DND-41 (cell line): ENCODE measurements around the gene ALKAL2.

ENCODE experiments used
- ATAC-seq: fragments of 200-7000 bp; cut with Tn5 transposase; 3 replicates; pipeline ENCODE4 v1.9.1; 2021; ENCODE audit warnings: low read depth; ENCODE audit not compliant: insufficient read depth
- DNase-seq: peaks from one replicate; pipeline ENCODE4 v3.0.0-alpha.2; 2020
- H2AFZ ChIP-seq: 2 replicates; pipeline ENCODE4 v1.6.0; 2012; ENCODE audit warnings: low read depth, low read length
- H3K27ac ChIP-seq: 2 replicates; pipeline ENCODE4 v1.5.1; 2012; ENCODE audit warnings: low read length, inconsistent platforms
- H3K27me3 ChIP-seq: fragments of 200-600 bp; sonication (generic); 2 replicates; pipeline ENCODE4 v1.6.0; 2012; ENCODE audit warnings: low read length, mild to moderate bottlenecking, inconsistent platforms; ENCODE audit not compliant: insufficient read depth, poor library complexity
- H3K36me3 ChIP-seq: 2 replicates; pipeline ENCODE4 v1.5.1; 2012; ENCODE audit warnings: low read length, inconsistent platforms; ENCODE audit not compliant: insufficient read depth
- H3K4me1 ChIP-seq: 2 replicates; pipeline ENCODE4 v1.5.1; 2012; ENCODE audit warnings: mild to moderate bottlenecking, low read length; ENCODE audit not compliant: insufficient read depth
- H3K4me2 ChIP-seq: 2 replicates; pipeline ENCODE4 v1.6.0; 2012; ENCODE audit warnings: mild to moderate bottlenecking, moderate library complexity, low read length, inconsistent platforms; ENCODE audit not compliant: insufficient read depth
- H3K4me3 ChIP-seq, 2 experiments: fragments of 200-600 bp in 1 of 2; shearing (Covaris generic) in 1 of 2; 2 replicates each; pipeline ENCODE4 v1.5.1; 2012 to 2016; ENCODE audit warnings: inconsistent platforms in 2 of 2, low read length in 2 of 2, mild to moderate bottlenecking in 2 of 2, low read depth in 1 of 2, moderate library complexity in 1 of 2
- H3K79me2 ChIP-seq: 2 replicates; pipeline ENCODE4 v1.6.0; 2012; ENCODE audit warnings: low read length, inconsistent platforms; ENCODE audit not compliant: insufficient read depth
- H3K9ac ChIP-seq: 2 replicates; pipeline ENCODE4 v1.6.0; 2012; ENCODE audit warnings: low read depth, mild to moderate bottlenecking, inconsistent platforms, low read length, moderate library complexity
- H3K9me3 ChIP-seq: 2 replicates; pipeline ENCODE4 v1.5.1; 2012; ENCODE audit warnings: low read length, moderate library complexity, mild to moderate bottlenecking, inconsistent platforms; ENCODE audit not compliant: insufficient read depth, severe bottlenecking
- H4K20me1 ChIP-seq: 2 replicates; pipeline ENCODE4 v1.6.0; 2012; ENCODE audit warnings: low read length; ENCODE audit not compliant: insufficient read depth
- CTCF ChIP-seq: IDR thresholded peaks from 2 replicates; pipeline ENCODE4 v1.5.1; 2012; ENCODE audit warnings: borderline replicate concordance, low read length, moderate library complexity, mild to moderate bottlenecking; ENCODE audit not compliant: poor library complexity, severe bottlenecking; ENCODE audit errors: extremely low read depth
- EZH2 ChIP-seq: IDR thresholded peaks from 3 replicates; pipeline ENCODE4 v1.6.1; 2012; ENCODE audit warnings: borderline replicate concordance, low read depth, mild to moderate bottlenecking, moderate library complexity, low read length, inconsistent platforms; ENCODE audit not compliant: severe bottlenecking

The ALKAL2 gene

GRCh38 chr2:268323-268722 is 19.6 kb downstream of the ALKAL2 start:
- Histone ChIP-seq H3K4me1 (peaks cover 43% of the 10 kb centered on the region), H3K9me3 (no peaks in the 10 kb centered on the region), H3K27ac (no peak overlapping the region), H4K20me1 (peaks cover 73% of the 10 kb centered on the region), H3K79me2 (peaks cover 96% of the 10 kb centered on the region), H2AFZ (no peak overlapping the region), H3K4me2 (peak overlapping the region; percentile 87), H3K9ac (no peak overlapping the region), H3K4me3 (no peak overlapping the region), H3K27me3 (no peaks in the 10 kb centered on the region), H3K36me3 (peaks cover 40% of the 10 kb centered on the region)
- DNase-seq (no peak), ATAC-seq (no peak)
- TF ChIP-seq EZH2 (no peak), CTCF (no peak)

DNA sequence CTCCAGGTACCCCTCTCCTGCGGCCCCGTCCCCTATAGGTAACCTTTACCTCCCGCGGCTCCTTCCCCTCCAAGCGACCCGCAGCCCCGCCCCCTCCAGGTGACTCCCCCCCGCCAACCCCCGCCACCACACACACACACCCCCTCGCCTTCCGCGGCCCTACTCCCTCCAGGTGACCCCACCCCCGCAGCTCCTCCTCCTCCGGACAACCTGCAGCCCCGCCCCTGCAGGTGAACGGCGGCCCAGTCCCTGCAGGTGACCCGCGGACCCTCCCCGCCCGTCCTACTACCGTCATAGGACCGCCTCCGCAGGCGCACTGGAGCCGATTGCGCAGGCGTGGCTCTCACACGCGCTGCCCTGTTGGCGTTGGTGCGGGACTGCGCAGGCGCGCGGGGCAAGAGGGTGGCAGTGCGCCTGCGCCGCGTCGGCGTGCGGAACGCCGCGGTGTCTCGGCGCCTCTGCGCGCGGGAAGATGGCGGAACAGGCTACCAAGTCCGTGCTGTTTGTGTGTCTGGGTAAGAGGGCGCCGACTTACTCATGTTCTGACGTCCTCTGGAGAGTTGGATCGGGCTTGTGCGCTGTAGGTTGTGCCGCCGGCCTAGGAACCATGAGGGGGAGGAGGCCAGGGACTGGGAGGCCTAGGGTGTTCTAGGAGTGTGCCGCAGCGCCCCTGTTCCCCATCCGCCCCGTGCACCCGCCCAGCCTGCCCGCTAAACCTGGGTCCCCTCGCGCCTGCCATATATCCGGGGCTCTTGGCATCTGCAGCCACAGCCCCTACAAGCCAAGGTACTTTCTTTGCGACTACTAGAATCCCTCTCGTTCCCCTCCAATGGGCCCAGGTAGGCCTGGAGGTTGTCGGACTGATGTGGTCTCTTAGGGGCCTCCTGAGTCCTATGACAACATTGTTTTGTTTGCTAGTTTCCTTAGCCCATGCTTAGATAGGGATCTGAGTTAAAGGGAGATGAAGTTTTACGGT is 23.1 kb downstream of the ALKAL2 start, which contains the start of gene ACP1:
TSS of gene ACP1 (plus strand) at position 455 of the 976 bp plus-strand sequence. CDS start at position 473, 18 bp downstream.
- peak within 1 kb of the TSS; percentile 77 for H3K9ac ChIP-seq
- TF ChIP-seq CTCF, result peak; percentile 18
- TF ChIP-seq EZH2, result no peak
- peak within 1 kb of the TSS; percentile 87 for H3K4me2 ChIP-seq
- ATAC-seq (peak; percentile 89), DNase-seq (peak; percentile 93)
- peak within 1 kb of the TSS; percentile 81 for H2AFZ ChIP-seq
- peaks cover 14% of the 10 kb centered on the region for H3K36me3 ChIP-seq
- peaks cover 64% of the 10 kb centered on the region for H3K79me2 ChIP-seq
- H3K27ac ChIP-seq, result peak within 1 kb of the TSS; percentile 89
- peak within 1 kb of the TSS; percentile 88 to 90; a peak in 3 of 4 replicates for H3K4me3 ChIP-seq
- H3K9me3 ChIP-seq, result no peaks in the 10 kb centered on the region
- peaks cover 47% of the 10 kb centered on the region for H3K4me1 ChIP-seq
- no peaks in the 10 kb centered on the region for H3K27me3 ChIP-seq
- peaks cover 40% of the 10 kb centered on the region for H4K20me1 ChIP-seq

DNA sequence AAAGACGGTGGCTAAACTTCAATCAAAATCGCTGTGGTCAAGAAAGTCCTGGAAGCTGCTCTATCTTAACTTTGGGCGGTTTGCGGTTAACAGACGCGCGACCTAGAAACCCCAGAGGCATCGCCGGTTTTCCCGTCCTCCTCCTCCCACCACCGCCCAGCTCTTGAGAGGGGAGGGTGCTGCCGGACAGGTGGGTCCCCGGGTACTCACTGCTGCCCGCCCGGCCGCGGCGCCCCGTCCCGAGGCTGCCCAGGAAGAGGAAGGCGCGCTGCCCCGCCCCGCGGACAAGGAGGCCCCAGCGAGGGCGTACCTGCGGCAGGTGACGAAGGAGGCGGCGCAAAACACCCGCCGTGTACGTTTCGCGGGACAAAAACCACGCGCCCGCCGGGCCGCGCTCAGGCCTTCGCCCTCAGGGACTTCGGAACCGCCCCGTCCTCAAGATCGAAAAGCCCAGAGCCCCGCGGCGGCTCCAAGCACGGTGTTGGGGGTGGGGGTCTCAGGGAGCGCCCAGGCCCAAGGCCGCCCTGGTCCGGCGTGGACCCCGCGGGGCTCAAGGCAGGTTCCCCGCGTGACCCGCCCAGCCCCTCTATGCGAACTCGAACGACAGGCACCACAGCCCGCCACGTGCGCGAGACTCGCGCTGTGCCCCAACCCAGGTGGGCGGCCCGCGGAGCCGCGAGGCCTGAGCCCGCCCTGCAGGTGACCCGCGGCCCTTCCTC is 24.0 kb downstream of the ALKAL2 start, which contains the start of gene SH3YL1:
TSS of gene SH3YL1 (minus strand) at position 259 of the 719 bp plus-strand sequence. CDS start at position 211, 48 bp downstream.
- Histone ChIP-seq H3K4me1 (peaks cover 44% of the 10 kb centered on the region), H3K4me2 (peak within 1 kb of the TSS; percentile 87), H3K27me3 (no peaks in the 10 kb centered on the region), H3K79me2 (peaks cover 56% of the 10 kb centered on the region), H4K20me1 (peaks cover 32% of the 10 kb centered on the region), H2AFZ (peak within 1 kb of the TSS; percentile 81), H3K4me3 (peak within 1 kb of the TSS; percentile 88 to 90; a peak in 3 of 4 replicates), H3K9me3 (no peaks in the 10 kb centered on the region), H3K27ac (peak within 1 kb of the TSS; percentile 89), H3K36me3 (peaks cover 14% of the 10 kb centered on the region), H3K9ac (peak within 1 kb of the TSS; percentile 77)
- no peak for TF ChIP-seq CTCF
- DNase-seq (no peak), ATAC-seq (peak; percentile 16)
